Measurements from ENCODE around the gene RPS19BP1. TPM values are rescaled to one million over a fixed set of nuclear protein-coding genes. Genes with fewer than 3 reads are reported as not detected.
"Not testable (repeated sequence)": the region's sequence is repeated elsewhere in the genome, so short reads cannot be mapped to it uniquely, and the experiment has no call there.

RPS19BP1 gene
- total and polyA plus RNA-seq, 9 donors: 9.1 to 130 (median 44.2) TPM

- no peaks in the 10 kb centered on the region for H3K36me3 ChIP-seq
These were observed 21.9 kb downstream of the RPS19BP1 start for GRCh38 chr22:39510529-39511149.

GRCh38 chr22:39508393-39508792 lies 24.2 kb downstream of the RPS19BP1 start:
- no peak for DNase-seq
- no peak overlapping the region for H3K4me3 ChIP-seq
- intact Hi-C loops (cut with DNase I): loop anchor here in 3 of 4 donors (10.0 kb wide), 2 partner anchors 104 to 334 kb away; no protein-coding TSS in a partner anchor

More at GRCh38 chr22:39510529-39511149, 21.9 kb downstream of the RPS19BP1 start:
- Histone ChIP-seq H3K9me3 (no peaks in the 10 kb centered on the region), H3K4me1 (ENCODE audit: insufficient read depth) (no peaks in the 10 kb centered on the region), H3K27me3 (no peaks in the 10 kb centered on the region), H3K27ac (no peak overlapping the region), H3K4me3 (no peak overlapping the region)
- no peak for DNase-seq
- no peak for TF ChIP-seq POLR2A (IDR thresholded peaks at IDR 0.05)
- no peak for TF ChIP-seq CTCF (IDR thresholded peaks at IDR 0.05)
- TF ChIP-seq EP300 (IDR thresholded peaks at IDR 0.05): no peak
- 82 to 88% (median 87%) methylated on average over 4 of the region's 4 CpGs for WGBS, 3 donors
- intact Hi-C loops (cut with DNase I): no loop called here

GRCh38 chr22:39507021-39507420 lies 25.5 kb downstream of the RPS19BP1 start:
- DNase-seq; H3K9me3 ChIP-seq; H3K27ac ChIP-seq; H3K4me1 ChIP-seq (ENCODE audit: insufficient read depth); H3K36me3 ChIP-seq; H3K4me3 ChIP-seq; H3K27me3 ChIP-seq: not testable (repeated sequence)
- 70 to 85% (median 81%) methylated on average over 10 of the region's 10 CpGs for WGBS, 3 donors
- intact Hi-C loops (cut with DNase I): loop anchor here in 3 of 4 donors (10.0 kb wide), 2 partner anchors 102 to 332 kb away; no protein-coding TSS in a partner anchor

More at GRCh38 chr22:39508393-39508792, 24.2 kb downstream of the RPS19BP1 start:
- Histone ChIP-seq H3K27ac (no peak overlapping the region), H3K36me3 (no peaks in the 10 kb centered on the region), H3K4me1 (ENCODE audit: insufficient read depth) (peaks cover 2% of the 10 kb centered on the region), H3K9me3 (no peaks in the 10 kb centered on the region), H3K27me3 (no peaks in the 10 kb centered on the region)
- TF ChIP-seq POLR2A (IDR thresholded peaks at IDR 0.05) (no peak), CTCF (IDR thresholded peaks at IDR 0.05) (no peak), EP300 (IDR thresholded peaks at IDR 0.05) (no peak)
- WGBS, 3 donors: 61 to 70% (median 64%) methylated on average over 4 of the region's 4 CpGs

DNA sequence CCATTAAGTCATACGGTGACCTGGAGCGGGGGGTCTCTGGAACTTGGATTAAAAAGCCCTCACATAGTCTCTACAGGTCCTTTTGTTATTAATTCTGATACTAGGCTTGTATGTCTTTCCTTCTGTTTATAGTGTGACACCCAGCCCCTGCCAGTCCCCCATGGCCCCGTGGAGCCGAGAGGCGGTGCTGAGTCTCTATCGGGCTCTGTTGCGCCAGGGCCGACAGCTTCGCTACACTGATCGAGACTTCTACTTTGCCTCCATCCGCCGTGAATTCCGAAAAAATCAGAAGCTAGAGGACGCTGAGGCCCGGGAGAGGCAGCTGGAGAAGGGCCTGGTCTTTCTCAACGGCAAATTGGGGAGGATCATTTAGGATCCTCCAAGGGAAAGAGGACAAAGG lies 28.5 kb downstream of the RPS19BP1 start:
- intact Hi-C loops (cut with DNase I): loop anchor here in 3 of 4 donors (5.0 to 10.0 kb wide), 3 partner anchors 99 to 329 kb away; partner anchors contain the start of gene RPL3 (in 1 of the 3)

More for the DNA sequence above, 28.5 kb downstream of the RPS19BP1 start:
- DNase-seq: no peak
- Histone ChIP-seq H3K27me3 (no peaks in the 10 kb centered on the region), H3K4me1 (ENCODE audit: insufficient read depth) (peaks cover 15% of the 10 kb centered on the region), H3K9me3 (no peaks in the 10 kb centered on the region), H3K27ac (no peak overlapping the region), H3K4me3 (no peak overlapping the region), H3K36me3 (no peaks in the 10 kb centered on the region)
- WGBS, 3 donors: 89 to 91% (median 90%) methylated on average over 16 of the region's 16 CpGs
- no peak for TF ChIP-seq CTCF (IDR thresholded peaks at IDR 0.05)
- no peak for TF ChIP-seq POLR2A (IDR thresholded peaks at IDR 0.05)
- no peak for TF ChIP-seq EP300 (IDR thresholded peaks at IDR 0.05)
